ENCODE data around the gene MYO5B. TPM values are rescaled to one million over a fixed set of nuclear protein-coding genes. Genes with fewer than 3 reads are reported as not detected.
A peak's percentile ranks its signal among the peaks of the same experiment; 100 is the strongest.
"Not testable (repeated sequence)": the region's sequence is repeated elsewhere in the genome, so short reads cannot be mapped to it uniquely, and the experiment has no call there.

Gene MYO5B
- total RNA-seq, 1 experiment from 2014 or later, result 0.66 TPM

- in situ Hi-C loops (cut with HindIII; ENCODE audit: low pct_unique_long_range_greater_than_20kb, low sequenced_read_pairs), result no loop called here
- no peak for DNase-seq (ENCODE audit: low read depth, low spot score)
Measured at GRCh38 chr18:49837889-49838288, 357.1 kb downstream of the MYO5B start.

DNA sequence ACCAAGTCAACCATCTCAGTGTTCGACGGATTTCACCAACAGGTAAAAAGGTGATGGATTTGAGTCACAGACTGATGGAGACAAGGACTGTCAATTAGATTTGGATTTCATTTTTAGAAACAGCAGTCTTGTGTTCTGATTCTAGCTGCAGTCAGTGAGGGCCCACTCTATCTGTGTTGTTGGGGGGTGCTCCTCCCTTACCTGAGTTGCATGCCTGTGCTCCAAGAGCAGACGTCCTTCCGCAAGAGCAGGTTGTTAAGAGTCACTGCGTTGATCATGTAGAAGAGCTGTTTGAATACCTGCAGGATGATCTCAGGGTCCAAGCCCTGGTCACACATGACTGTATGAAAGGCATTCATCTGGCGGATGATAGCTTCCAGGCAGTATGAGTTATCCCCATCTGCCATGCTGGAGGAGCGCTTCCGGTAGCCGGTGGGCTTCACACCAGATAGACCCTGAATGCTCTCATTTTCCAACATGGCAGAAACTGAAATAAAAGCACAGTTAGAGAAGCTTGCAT, 357.6 kb downstream of the MYO5B start:
- DNase-seq (ENCODE audit: low read depth, low spot score); in situ Hi-C loops (cut with HindIII; ENCODE audit: low pct_unique_long_range_greater_than_20kb, low sequenced_read_pairs): not testable (repeated sequence)

DNA sequence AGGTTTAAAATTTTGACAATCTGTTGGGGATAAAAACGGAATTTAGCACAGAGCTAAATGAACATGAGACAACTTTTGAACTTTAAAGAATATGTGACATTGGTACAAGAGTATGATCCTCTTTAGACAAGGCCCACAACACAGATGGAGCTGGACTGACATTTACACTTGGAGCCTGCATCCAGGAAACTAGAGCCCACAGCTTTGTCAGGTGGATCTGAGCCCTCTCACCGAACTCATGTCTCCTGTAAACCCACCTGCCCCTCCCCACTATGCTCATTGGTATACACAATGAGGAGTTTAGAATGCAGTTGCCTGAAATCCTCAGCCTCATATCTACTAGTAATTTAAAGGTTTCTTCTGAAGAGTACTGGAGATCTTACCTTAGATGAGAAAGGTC, 359.5 kb downstream of the MYO5B start:
- in situ Hi-C loops (cut with HindIII; ENCODE audit: low pct_unique_long_range_greater_than_20kb, low sequenced_read_pairs), result no loop called here
- no peak for DNase-seq (ENCODE audit: low read depth, low spot score)

GRCh38 chr18:49834258-49834657, 360.7 kb downstream of the MYO5B start:
- in situ Hi-C loops (cut with HindIII; ENCODE audit: low pct_unique_long_range_greater_than_20kb, low sequenced_read_pairs), result no loop called here
- DNase-seq (ENCODE audit: low read depth, low spot score), result no peak

GRCh38 chr18:49833814-49834213, 361.1 kb downstream of the MYO5B start:
- in situ Hi-C loops (cut with HindIII; ENCODE audit: low pct_unique_long_range_greater_than_20kb, low sequenced_read_pairs), result no loop called here
- no peak for DNase-seq (ENCODE audit: low read depth, low spot score)

DNA sequence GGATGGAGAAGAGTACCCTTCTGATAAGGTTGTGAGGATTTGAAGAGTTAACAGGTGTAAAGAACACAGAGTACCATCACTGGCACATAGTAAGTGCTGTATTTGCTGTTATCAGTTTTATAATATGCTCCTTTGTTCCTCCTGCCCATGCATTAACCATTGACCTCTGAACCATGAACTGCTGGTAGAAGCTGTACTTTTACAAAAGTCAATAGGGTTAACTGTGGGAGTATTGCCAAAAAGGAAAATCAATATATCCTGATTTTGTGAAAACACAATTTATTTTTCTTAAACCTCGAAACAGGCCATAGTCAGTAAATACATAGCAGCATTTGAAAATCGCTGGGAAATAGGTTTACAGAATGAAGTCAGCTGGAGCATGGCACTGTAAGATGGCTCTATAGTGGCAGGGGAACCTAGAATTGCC, 362.7 kb downstream of the MYO5B start:
- no peak for DNase-seq (ENCODE audit: low read depth, low spot score)
- in situ Hi-C loops (cut with HindIII; ENCODE audit: low pct_unique_long_range_greater_than_20kb, low sequenced_read_pairs), result no loop called here

GRCh38 chr18:49827996-49828395, 367.0 kb downstream of the MYO5B start:
- in situ Hi-C loops (cut with HindIII; ENCODE audit: low pct_unique_long_range_greater_than_20kb, low sequenced_read_pairs), result no loop called here
- no peak for DNase-seq (ENCODE audit: low read depth, low spot score)

GRCh38 chr18:49819823-49820671, 374.9 kb downstream of the MYO5B start:
- DNase-seq (ENCODE audit: low read depth, low spot score), result no peak
- in situ Hi-C loops (cut with HindIII; ENCODE audit: low pct_unique_long_range_greater_than_20kb, low sequenced_read_pairs), result no loop called here

- in situ Hi-C loops (cut with HindIII; ENCODE audit: low pct_unique_long_range_greater_than_20kb, low sequenced_read_pairs), result no loop called here
- DNase-seq (ENCODE audit: low read depth, low spot score), result no peak
Measured at GRCh38 chr18:49819071-49819662, 375.8 kb downstream of the MYO5B start.

DNA sequence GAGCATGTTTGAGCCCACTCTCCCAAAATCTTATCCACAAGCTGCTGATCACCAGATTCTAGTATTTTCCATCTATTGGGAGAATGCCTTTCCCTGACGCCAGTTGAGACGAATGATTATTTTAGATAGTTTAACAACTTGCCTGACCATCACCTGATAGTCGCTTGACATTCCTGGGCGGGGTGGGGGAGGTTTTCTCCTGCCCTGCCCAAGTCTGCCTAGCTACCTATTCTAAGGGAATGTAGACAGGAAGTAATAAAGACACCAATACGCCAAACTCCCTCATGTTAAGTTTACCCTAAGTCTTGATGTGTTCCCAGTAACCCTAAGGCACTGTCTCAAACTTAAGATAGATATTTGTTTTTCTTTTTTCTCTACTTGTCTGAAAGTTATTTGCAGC, 377.0 kb downstream of the MYO5B start:
- DNase-seq (ENCODE audit: low read depth, low spot score), result no peak
- in situ Hi-C loops (cut with HindIII; ENCODE audit: low pct_unique_long_range_greater_than_20kb, low sequenced_read_pairs), result no loop called here

DNA sequence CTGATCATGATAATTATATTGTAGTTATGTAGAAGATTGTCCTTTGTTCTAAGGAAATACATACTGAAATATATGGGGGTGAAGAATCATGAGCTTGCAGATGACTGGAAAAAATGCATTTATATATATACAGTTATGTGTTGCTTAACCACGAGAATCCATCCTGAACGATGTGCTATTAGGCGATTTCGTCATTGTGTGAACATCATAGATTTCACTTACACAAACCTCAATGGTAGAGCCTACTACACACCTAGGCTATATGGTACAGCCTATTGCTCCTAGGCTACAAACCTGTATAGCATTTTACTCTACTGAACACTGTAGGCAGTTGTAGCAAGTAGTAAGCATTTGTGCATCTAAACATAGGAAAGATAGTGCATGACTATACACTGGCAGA, 379.0 kb downstream of the MYO5B start:
- in situ Hi-C loops (cut with HindIII; ENCODE audit: low pct_unique_long_range_greater_than_20kb, low sequenced_read_pairs), result no loop called here
- DNase-seq (ENCODE audit: low read depth, low spot score), result no peak

DNA sequence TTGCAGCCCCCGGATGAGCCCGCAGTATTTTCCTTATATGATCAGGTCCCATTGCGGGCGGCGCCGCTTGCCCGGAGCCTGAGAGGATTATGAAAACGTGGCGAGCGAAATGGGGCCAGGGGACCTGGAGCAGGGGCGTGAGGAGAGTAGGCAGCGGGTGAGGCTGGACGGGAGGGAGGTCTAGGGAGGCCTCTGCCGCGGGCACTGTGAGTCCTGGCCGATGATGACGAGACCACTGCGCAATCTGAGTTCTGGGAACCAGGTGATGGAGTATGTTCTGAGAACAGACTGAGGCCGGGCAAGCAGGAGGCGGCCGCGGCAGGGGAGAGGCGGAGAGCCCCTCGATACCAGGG, 380.8 kb downstream of the MYO5B start:
- in situ Hi-C loops (cut with HindIII; ENCODE audit: low pct_unique_long_range_greater_than_20kb, low sequenced_read_pairs), result no loop called here
- no peak for DNase-seq (ENCODE audit: low read depth, low spot score)

- DNase-seq (ENCODE audit: low read depth, low spot score), result peak; percentile 67
- in situ Hi-C loops (cut with HindIII; ENCODE audit: low pct_unique_long_range_greater_than_20kb, low sequenced_read_pairs), result no loop called here
Measured at GRCh38 chr18:49813319-49814146, 381.4 kb downstream of the MYO5B start, which contains the start of gene ACAA2. ACAA2 (minus strand) TSS chr18:49813533; CDS start chr18:49813484, 49 bp downstream.

GRCh38 chr18:49813069-49813318, 382.0 kb downstream of the MYO5B start:
- in situ Hi-C loops (cut with HindIII; ENCODE audit: low pct_unique_long_range_greater_than_20kb, low sequenced_read_pairs), result no loop called here

DNA sequence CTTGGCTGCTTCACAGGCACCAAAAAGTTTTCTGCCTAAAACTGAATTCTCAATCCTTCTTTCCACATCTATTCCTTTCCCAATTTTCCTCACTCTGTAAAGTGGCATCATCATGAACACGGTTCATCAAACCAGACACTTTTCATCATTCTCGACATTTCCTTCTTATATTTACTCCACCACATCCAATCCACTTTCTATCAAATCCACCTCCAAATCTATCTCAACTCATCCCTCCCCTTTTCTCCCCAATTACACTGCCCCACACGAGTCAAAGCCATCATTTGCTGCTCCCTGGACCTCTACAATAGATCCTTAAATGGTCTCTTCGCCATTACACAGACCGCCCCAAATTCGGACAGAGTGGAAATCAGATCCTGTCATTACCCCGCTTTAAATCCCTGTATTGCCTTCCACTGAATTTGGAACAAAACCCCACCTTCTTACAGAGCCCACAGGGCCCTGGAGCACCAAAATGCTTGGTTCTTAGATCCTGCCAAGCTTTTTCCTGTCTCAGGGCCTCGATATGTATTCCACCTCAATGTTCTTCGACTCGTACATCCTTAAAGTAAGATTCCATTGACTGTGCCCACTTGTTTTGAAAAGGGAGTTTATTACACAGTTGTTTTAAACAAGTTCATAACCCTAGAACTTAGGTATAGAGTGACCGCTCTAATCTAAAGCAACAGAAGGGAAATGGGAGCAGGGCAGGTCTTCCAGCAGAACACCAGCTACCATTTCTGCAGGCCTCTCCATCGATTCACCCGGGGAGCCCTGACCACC, 382.5 kb downstream of the MYO5B start:
- in situ Hi-C loops (cut with HindIII; ENCODE audit: low pct_unique_long_range_greater_than_20kb, low sequenced_read_pairs), result no loop called here

More at GRCh38 chr18:49813069-49813318, 382.0 kb downstream of the MYO5B start:
- DNase-seq (ENCODE audit: low read depth, low spot score), result peak; percentile 12

GRCh38 chr18:49811151-49811938, 383.6 kb downstream of the MYO5B start:
- in situ Hi-C loops (cut with HindIII; ENCODE audit: low pct_unique_long_range_greater_than_20kb, low sequenced_read_pairs), result no loop called here
- DNase-seq (ENCODE audit: low read depth, low spot score), result no peak

More for the DNA sequence above, 382.5 kb downstream of the MYO5B start:
- no peak for DNase-seq (ENCODE audit: low read depth, low spot score)

Data from SK-MEL-5 (cell line).